Measurements from ENCODE around the gene CEP57L1.
"Not testable (repeated sequence)": the region's sequence is repeated elsewhere in the genome, so short reads cannot be mapped to it uniquely, and the experiment has no call there.

CEP57L1 gene

DNA sequence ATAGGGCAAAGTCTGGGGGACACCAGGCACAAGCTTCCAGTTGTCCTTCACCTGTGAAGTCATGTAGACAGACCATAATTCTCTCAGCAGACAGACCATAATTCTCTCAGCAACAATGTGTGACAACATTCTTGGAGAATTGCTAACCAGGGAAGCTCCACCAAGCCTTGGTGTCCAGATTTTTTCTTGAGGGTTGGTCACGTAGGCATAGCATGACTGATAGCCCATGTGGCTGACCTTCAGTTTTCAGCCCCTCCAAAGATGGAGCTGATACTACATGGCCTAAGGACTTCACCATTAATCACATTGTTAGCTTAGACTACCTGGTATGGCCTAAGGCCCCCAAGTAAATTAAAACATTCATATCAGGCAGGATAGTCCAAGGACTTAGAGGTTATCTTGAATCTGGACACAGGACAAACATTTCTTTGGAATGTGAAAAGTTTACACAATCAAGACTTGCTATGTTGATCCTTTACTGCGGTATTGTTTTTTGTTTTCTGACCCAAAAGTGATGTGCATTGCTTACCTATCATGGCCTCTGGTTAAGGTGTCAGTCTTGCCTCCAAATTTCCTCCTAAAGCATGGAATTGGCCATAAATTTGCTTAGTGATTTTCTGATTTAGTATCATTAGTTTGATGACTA, 76.9 kb downstream of the CEP57L1 start:
- no peak for DNase-seq (ENCODE audit: low spot score)

DNA sequence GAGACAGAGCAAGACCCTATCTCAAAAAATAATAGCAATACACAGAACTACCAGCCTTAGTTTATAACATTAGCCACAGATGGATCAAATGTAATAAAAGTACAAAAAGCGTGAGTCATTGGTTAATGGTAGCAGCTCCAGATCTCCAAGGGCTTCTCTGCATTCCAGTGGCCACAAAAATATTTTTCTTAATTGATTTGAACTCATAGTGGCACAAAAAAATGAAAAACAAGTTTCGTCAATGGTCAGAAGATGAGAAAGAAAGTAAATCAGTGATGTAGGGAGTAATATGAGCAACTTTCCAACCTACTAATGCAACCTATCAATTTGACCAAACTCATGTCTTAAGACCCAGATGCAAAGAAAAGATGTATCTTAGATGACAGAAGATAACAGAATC, 79.6 kb downstream of the CEP57L1 start:
- DNase-seq (ENCODE audit: low spot score) = no peak

DNA sequence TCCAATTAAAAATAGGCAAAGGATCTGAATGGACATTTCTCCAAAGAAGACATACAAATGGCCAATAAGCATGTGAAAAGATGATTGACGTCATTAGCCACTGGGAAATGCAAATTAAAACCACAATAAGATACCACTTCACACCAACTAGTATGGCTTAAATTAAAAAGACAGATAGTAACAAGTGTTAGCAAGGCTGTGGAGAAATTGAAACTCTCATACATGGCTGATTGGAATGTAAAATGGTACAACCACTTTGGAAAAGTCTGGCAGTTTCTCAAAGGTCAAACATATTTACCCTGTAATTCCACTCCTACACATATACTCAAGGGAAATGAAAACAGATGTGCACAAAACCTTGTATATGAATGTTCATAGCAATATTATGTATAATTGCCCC, 83.6 kb downstream of the CEP57L1 start:
- no peak for DNase-seq (ENCODE audit: low spot score)

DNA sequence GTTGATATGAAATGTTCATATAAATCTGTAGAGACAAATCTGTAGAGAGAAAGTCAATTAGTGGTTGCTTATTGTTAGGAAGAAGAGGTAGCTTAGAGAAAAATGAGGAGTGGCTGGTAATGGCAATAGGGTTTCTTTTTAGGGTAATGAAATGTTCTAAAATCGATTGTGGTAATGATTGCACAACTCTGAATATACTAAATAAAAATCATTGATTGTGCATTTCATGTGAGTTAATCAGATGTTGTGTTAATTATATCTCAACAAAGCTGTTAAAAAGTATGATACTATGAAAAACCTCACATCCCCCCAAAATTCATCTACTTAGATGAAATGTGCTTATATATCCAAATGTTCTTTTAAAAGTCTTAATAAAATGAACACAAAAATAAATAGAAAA, 84.2 kb downstream of the CEP57L1 start:
- DNase-seq (ENCODE audit: low spot score) = no peak

DNA sequence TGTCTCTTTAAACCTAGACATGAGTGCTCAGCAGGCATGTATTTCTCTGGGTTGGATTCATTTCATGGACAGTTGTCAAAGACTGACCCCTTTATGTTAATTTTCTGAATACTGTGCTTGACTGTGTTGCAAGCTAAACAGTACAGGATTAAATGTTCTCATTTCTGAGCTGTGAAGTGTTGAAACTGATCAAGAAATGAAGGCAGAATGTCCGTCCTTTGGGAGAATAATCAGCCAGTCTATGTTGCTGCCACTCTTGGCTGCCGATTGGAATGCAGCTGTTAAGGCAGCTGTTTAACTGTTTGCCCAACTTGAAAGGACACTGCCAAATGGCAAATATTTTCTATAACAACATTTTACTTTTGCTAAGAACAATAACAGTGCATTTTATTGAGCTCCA, 87.3 kb downstream of the CEP57L1 start:
- DNase-seq (ENCODE audit: low spot score) = no peak

DNA sequence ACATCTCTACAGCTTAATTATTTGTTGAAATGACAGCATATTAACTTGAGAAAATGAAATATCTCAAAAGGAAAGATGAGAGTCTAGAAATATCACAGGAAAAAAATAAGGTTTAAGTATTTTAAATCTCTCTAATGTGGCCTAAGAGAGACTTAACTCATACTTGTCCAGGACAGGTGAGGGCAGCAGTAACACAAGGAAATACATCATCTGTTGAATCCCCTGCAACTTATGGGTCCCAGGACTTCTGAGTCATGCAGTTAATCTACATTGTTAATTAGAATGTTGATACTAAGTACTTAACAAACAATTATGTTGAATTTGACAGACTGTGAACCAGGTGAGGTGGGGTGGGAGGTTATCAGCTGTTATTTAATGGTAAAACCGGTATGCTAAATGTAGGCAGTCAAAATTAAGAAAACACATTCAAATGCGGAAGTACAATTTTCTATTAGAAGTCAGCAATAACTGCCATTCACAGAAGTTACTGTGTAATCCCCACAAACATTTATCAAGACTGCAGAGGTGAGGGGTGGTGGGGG, 87.9 kb downstream of the CEP57L1 start:
- DNase-seq (ENCODE audit: low spot score) = no peak

DNA sequence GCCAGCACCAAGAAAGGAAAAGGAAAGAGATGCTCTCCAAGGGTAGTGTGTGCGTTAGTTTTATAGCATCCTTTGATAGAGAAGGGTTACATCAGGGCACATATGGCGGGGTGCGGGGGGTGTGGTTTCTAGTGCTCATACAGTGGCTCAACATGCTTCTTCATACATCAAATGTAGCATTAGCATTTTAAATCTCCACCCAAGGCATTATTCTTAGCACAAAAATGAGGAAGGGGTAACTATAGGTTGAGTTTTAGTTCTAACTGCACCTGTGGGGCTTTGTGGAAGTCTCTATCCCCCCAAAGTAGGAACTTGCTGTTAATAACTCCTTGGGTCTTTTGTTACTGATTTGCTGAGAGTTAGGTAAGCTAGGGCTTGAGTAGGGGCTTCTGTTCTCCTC, 89.3 kb downstream of the CEP57L1 start:
- no peak for DNase-seq (ENCODE audit: low spot score)

DNA sequence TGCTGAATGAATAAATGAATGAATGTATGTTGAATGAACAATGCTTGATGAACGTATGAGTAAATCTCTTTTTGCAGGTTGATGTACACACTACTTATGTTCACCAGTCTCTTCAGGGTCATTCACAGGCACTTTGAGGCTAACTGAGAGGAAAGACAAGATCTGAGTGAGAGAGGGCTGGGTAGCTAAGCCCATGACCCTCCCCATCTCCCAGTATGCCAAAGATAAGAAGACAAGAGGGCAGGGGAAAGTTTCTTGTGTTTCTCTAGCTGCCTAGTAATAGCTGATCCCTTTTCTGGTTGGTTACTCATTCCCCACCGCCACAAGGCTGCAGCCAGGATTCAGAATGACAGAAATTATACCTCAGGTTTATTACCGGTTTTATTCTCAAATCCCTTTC, 90.7 kb downstream of the CEP57L1 start:
- no peak for DNase-seq (ENCODE audit: low spot score)

DNA sequence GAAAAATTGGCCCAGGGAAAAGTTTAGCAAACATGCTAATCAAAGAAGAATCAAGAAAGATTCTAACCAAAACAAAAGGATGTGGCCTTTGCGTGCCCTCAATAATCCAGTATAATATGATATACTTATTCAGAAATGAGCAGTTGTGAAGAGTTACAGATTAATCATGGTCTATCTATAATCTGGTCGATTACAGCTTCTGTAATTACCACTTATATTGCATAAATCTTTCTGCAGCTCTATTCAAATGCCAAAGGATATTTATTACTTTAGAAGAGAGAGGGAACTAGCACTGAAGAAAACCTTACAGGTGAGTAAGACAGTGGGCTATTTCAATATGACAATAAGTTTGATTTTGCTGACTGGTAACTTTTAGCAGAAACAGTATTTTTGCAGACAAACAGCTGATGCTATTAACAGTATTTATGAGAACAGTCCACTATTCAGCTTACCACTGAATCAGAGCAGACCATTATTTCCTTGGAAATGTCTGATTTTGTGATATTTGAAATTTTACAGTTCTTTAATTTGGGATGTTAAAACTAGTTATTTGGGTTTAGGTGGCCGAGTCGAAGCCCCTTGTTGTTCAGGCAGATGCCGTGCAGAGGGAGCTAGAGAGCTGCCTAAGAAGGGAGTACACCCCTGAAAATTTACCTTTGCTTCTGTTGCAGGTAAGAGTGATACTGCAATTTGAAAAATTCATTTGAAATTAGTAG, 92.2 kb downstream of the CEP57L1 start:
- no peak for DNase-seq (ENCODE audit: low spot score)

DNA sequence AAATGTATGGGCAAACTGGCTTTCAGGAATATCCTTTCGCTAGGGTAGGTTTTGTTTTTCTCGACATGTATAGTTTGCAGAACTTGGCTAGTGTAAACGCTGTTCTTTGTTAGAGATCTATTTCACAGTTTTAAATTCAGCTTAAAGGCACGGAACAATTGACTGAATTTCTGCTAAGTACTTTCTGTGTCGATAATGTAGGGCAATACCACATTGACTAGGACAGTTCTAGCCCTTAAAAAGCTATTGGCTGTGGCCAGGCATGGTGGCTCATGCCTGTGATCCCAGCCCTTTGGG, 92.8 kb downstream of the CEP57L1 start:
- DNase-seq (ENCODE audit: low spot score) = no peak

DNA sequence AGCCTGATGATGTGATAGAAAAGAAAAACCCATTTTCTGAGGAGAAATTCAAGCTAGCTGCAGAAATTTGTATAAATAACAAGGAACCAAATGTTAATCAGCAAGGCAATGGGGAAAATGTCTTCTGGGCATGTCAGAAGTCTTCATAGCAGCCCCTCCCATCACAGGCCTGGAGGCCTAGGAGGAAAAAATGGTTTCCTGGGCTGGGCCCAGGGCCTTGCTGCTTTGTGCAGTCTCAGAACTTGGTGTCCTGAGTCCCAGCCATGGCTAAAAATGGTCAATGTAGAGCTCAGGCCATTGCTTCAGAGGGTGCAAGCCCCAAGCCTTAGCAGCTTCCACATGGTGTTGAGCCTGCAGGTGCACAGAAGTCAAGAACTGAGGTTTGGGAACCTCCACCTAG, 96.1 kb downstream of the CEP57L1 start:
- DNase-seq (ENCODE audit: low spot score) = not testable (repeated sequence)

DNA sequence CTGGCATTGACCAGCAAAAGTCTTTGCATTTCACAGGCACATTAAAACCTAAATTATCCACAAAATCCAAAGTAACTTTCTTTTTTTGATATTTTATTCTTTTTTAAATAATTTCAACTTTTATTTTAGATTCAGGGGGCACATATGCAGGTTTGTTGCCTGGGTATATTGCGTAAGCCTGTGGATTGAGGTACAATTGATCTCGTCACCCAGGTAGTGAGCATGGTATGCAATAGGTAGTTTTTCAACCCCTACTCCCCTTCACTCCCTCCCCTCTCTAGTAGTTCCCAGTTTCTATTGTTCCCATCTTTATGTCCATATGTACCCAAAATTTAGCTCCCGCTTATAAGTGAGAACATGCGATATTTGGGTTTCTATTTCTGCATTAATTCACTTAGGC, 97.6 kb downstream of the CEP57L1 start:
- DNase-seq (ENCODE audit: low spot score) = no peak

DNA sequence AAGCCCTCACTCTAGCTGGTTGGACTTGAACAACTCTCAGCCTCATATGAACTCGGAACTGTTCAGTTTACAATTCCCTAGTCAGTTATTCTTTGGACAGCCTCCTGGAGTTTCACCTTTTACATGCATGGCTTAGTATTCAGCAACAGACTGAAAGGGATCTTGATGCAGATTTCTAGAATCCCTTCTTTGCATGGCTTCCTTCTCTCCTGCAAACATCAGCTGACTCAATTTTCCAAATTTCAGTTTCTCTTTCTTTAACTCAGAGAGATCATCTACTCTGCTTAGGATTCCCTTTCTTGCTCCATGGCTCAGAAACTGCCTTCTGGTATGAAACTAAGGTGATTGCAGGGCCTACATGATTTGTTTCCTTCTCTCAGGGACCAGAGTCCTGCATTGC, 99.6 kb downstream of the CEP57L1 start:
- no peak for DNase-seq (ENCODE audit: low spot score)

DNA sequence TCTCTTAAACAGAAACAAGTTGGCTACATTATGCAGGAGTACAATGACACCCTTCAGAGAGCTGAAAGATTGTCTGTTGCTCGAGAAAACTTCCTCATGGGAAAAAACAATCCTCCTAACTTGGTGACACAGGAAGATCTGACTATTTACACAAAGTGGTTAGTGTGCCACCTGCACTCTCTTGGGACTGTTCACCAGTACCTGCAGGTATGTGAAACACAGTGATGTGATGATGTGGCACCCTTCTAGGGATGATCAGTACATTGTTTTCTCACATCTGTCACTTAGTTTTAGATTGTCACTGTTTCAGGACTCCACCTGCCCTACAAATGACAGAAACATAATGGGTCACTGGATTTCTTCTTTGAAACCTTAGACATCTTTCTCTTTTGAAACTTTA, 101.8 kb downstream of the CEP57L1 start:
- no peak for DNase-seq (ENCODE audit: low spot score)

DNA sequence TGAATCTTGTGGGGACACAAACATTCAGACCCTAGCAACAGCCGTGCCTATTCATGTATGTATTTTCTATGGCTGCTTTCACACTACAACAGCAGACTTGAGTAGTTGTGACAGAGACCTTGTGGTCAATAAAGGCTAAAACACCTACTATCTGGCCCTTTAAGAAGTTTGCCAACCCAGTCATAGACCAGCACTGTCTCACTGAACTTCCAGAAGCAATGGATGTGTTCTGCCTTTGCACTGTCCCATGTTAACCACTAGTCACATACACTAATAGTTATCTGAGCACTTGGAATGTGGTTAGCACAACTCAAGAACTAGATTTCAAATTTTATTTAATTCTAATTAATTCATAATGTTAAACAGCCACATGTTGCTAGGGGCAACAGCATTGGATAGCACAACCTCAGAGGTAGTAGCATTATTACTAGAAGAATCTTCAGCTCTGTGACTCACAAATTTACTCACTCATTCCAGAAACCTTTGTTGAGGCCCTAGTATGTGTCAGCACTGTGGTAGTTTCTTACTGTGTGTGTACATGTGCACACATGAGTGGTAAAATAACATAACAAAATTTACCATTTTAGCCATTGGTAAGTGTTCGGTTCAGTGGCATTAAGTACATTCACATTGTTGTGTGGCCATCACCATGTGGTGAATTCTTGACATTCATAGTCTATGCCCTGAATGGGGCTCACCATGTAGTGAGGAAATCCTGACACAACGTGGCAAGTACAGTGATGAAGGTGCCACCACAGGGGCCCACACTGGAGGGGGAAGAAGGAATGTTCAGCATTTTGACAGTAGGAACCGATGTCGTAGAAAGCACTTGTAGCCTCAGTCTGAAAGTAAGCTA, 107.3 kb downstream of the CEP57L1 start:
- DNase-seq (ENCODE audit: low spot score) = no peak

DNA sequence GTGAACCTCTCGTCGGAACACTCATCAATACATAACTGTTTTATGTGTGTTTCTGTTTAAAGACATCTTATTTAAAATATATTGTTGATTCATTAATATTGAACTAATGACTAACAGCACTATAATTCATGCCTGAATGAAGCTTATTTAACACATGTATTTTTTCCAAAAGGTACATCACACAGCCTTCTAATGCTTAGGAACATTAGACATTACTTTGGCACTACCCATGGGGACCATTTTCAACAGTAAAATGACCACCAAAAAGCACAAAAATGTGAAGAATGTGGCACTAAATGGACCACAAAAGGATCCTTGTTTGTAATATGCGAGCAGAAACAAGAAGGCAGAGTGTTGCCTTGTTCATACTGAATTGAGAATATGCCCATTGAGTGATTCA, 109.2 kb downstream of the CEP57L1 start:
- DNase-seq (ENCODE audit: low spot score) = no peak

DNA sequence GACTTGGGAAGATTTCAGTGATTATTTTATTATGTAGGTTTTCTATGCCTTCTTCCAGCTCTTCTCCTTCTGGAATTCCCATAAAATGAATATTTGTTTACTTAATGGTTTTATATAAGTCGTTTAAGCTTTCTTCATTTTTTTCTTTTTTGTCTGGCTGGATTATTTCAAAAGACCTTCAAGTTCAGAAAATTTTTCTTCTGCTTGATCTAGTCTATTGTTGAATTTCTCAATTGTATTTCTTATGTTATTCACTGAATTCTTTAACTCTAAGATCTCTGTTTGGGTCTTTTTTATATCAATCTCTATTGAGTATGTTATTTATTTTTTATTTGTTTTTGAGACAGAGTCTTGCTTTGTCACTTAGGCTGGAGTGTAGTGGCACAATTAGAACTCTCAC, 117.4 kb downstream of the CEP57L1 start:
- no peak for DNase-seq (ENCODE audit: low spot score)

All from hepatic stellate cell (primary cell).